HCT116 (cell line): ENCODE data around the gene MRPS12. TPM values are rescaled to one million over a fixed set of nuclear protein-coding genes. Genes with fewer than 3 reads are reported as not detected.

Source experiments
- ATAC-seq: fragments of 200-7000 bp; cut with Tn5 transposase; 2 replicates; pipeline ENCODE4 v1.9.1; 2020; ENCODE audit warnings: mild to moderate bottlenecking, moderate library complexity
- BruUV-seq: library from RNA; stranded (reverse); fragments of 400-500 nt; replicated peaks from 2 replicates; lab custom pipeline; 2021; lab: Mats Ljungman, UMichigan
- CTCF ChIA-PET: fragments of 300-600 bp; sonication (Branson Sonifier 250); formaldehyde crosslinking; loops from one replicate; lab custom pipeline; 2021; ENCODE audit warnings: antibody characterized with exemption; lab: Charles Lee
- POLR2A ChIA-PET: fragments of 300-600, 350-600 bp; sonication (Branson Sonifier 250); formaldehyde crosslinking; loops from one replicate; lab custom pipeline; 2021; ENCODE audit warnings: antibody characterized with exemption; lab: Charles Lee
- RAD21 ChIA-PET, 2 experiments: fragments of 300-600 bp; sonication (Branson Sonifier 250); formaldehyde crosslinking; loops; one replicate each; lab custom pipeline; 2023; ENCODE audit warnings: low total read pairs in 2 of 2; ENCODE audit not compliant: uncharacterized antibody in 2 of 2, unreplicated experiment in 2 of 2, low non-redundant PET in 1 of 2; lab: Charles Lee
- DNase-seq: peaks from one replicate; pipeline ENCODE4 v3.0.0-alpha.2; 2010; ENCODE audit warnings: low read depth, low spot score
- H2AFZ ChIP-seq: fragments of 200-600 bp; shearing (Covaris generic), sonication (generic); 2 replicates; pipeline ENCODE4 v1.6.1; 2017; ENCODE audit warnings: low read depth, mixed run types, mixed read lengths, antibody characterized with exemption, low read length; ENCODE audit not compliant: poor library complexity, severe bottlenecking
- H3K27ac ChIP-seq: 2 replicates; pipeline ENCODE4 v1.5.1; 2012; ENCODE audit warnings: low read depth, low read length
- H3K27me3 ChIP-seq: fragments of 200-600 bp; sonication (generic); 2 replicates; pipeline ENCODE4 v1.6.1; 2016; ENCODE audit warnings: mixed run types, low read length, mixed read lengths; ENCODE audit not compliant: insufficient read depth
- H3K36me3 ChIP-seq, 2 experiments: fragments of 200-500 bp in 1 of 2; fragments of 200-600 bp in 1 of 2; sonication (Bioruptor generic) in 1 of 2; sonication (generic) in 1 of 2; 2 replicates each; pipeline versions ENCODE4 v1.5.1 to v1.6.1; 2014 to 2016; ENCODE audit warnings: low read length in 2 of 2, inconsistent platforms in 1 of 2, mixed read lengths in 1 of 2, mixed run types in 1 of 2; ENCODE audit not compliant: insufficient read depth in 2 of 2, control insufficient read depth in 1 of 2
- H3K4me1 ChIP-seq, 2 experiments: fragments of 200-600 bp in 1 of 2; sonication (generic) in 1 of 2; 2 replicates each; pipeline versions ENCODE4 v1.5.1 to v1.6.1; 2012 to 2017; ENCODE audit warnings: low read length in 2 of 2, inconsistent platforms in 1 of 2, mild to moderate bottlenecking in 1 of 2, mixed read lengths in 1 of 2, mixed run types in 1 of 2, moderate library complexity in 1 of 2; ENCODE audit not compliant: insufficient read depth in 2 of 2, control insufficient read depth in 1 of 2
- H3K4me2 ChIP-seq: fragments of 200-600 bp; sonication (generic); 2 replicates; pipeline ENCODE4 v1.6.1; 2017; ENCODE audit warnings: mixed run types, low read length, mixed read lengths
- H3K4me3 ChIP-seq, 2 experiments: fragments of 200-600 bp in 1 of 2; sonication (generic) in 1 of 2; replicated peaks in 1 of 2; 2 replicates each; pipeline ENCODE4 v1.5.1; 2011 to 2016; ENCODE audit warnings: low read length in 2 of 2, control low read depth in 1 of 2, low read depth in 1 of 2, mild to moderate bottlenecking in 1 of 2, mixed read lengths in 1 of 2, mixed run types in 1 of 2
- H3K79me2 ChIP-seq: fragments of 200-600 bp; sonication (generic); 2 replicates; pipeline ENCODE4 v1.6.1; 2017; ENCODE audit warnings: mild to moderate bottlenecking, mixed run types, low read length, moderate library complexity, mixed read lengths; ENCODE audit not compliant: insufficient read depth
- H3K9ac ChIP-seq: fragments of 200-600 bp; sonication (generic); 2 replicates; pipeline ENCODE4 v1.6.1; 2016; ENCODE audit warnings: low read length, mixed read lengths
- H3K9me2 ChIP-seq: fragments of 200-600 bp; sonication (generic), shearing (Covaris generic); 2 replicates; pipeline ENCODE4 v1.6.1; 2017; ENCODE audit warnings: mixed run types, mild to moderate bottlenecking, moderate library complexity; ENCODE audit not compliant: insufficient read depth
- H3K9me3 ChIP-seq, 2 experiments: fragments of 200-500 bp in 1 of 2; fragments of 200-600 bp in 1 of 2; sonication (Bioruptor generic) in 1 of 2; sonication (generic) in 1 of 2; 2 replicates each; pipeline ENCODE4 v1.6.1; 2014 to 2017; ENCODE audit warnings: low read length in 2 of 2, mixed read lengths in 2 of 2, inconsistent platforms in 1 of 2, low read depth in 1 of 2, mild to moderate bottlenecking in 1 of 2, mixed run types in 1 of 2, moderate library complexity in 1 of 2; ENCODE audit not compliant: control insufficient read depth in 1 of 2, insufficient read depth in 1 of 2
- H4K20me1 ChIP-seq: fragments of 200-600 bp; sonication (generic), shearing (Covaris generic); 2 replicates; pipeline ENCODE4 v1.6.1; 2017; ENCODE audit warnings: mixed run types, mild to moderate bottlenecking, moderate library complexity; ENCODE audit not compliant: insufficient read depth
- CBX3 ChIP-seq: IDR thresholded peaks from 2 replicates; pipeline ENCODE4 v1.6.1; 2012; ENCODE audit warnings: low read depth
- CEBPB ChIP-seq: IDR thresholded peaks from 2 replicates; pipeline ENCODE4 v1.6.1; 2012; ENCODE audit warnings: low read depth
- CTCF ChIP-seq, 3 experiments: fragments of 200-600 bp in 1 of 3; sonication (generic) in 1 of 3; IDR thresholded peaks in 2 of 3; conservative IDR thresholded peaks in 1 of 3; 2 replicates each; pipeline ENCODE4 v1.5.1; 2012 to 2017; ENCODE audit warnings: low read depth in 2 of 3, low read length in 2 of 3, antibody characterized with exemption in 1 of 3, borderline replicate concordance in 1 of 3, control low read depth in 1 of 3, mild to moderate bottlenecking in 1 of 3, mixed read lengths in 1 of 3, mixed run types in 1 of 3, moderate library complexity in 1 of 3; ENCODE audit not compliant: insufficient read depth in 1 of 3
- ELF1 ChIP-seq: IDR thresholded peaks from 2 replicates; pipeline ENCODE4 v1.6.1; 2012; ENCODE audit warnings: low read depth, borderline replicate concordance
- EZH2 ChIP-seq: fragments of 200-600 bp; sonication (generic); IDR thresholded peaks from 2 replicates; pipeline ENCODE4 v1.6.1; 2017; ENCODE audit warnings: antibody characterized with exemption, mixed run types
- EZH2phosphoT487 ChIP-seq: fragments of 200-600 bp; IDR thresholded peaks from 2 replicates; pipeline ENCODE4 v1.6.1; 2018; ENCODE audit warnings: antibody characterized with exemption, borderline replicate concordance
- MAX ChIP-seq: IDR thresholded peaks from 2 replicates; pipeline ENCODE4 v1.6.1; 2012
- POLR2A ChIP-seq: IDR thresholded peaks from 2 replicates; pipeline ENCODE4 v1.7.0; 2011; ENCODE audit warnings: borderline replicate concordance; ENCODE audit not compliant: insufficient read depth, insufficient read length; ENCODE audit errors: extremely low read depth
- POLR2AphosphoS5 ChIP-seq: IDR thresholded peaks from 2 replicates; pipeline ENCODE4 v1.6.1; 2011; ENCODE audit warnings: mild to moderate bottlenecking, low read depth, low read length, moderate library complexity
- RAD21 ChIP-seq: IDR thresholded peaks from 2 replicates; pipeline ENCODE4 v1.6.1; 2012; ENCODE audit warnings: low read depth, mild to moderate bottlenecking
- REST ChIP-seq: IDR thresholded peaks from 2 replicates; pipeline ENCODE4 v1.6.1; 2012; ENCODE audit warnings: low read depth
- TCF7L2 ChIP-seq: IDR thresholded peaks from 2 replicates; pipeline ENCODE4 v1.7.0; 2011; ENCODE audit warnings: borderline replicate concordance, inconsistent platforms; ENCODE audit not compliant: insufficient read depth, insufficient read length; ENCODE audit errors: extremely low read depth
- YY1 ChIP-seq: IDR thresholded peaks from 2 replicates; pipeline ENCODE4 v1.6.1; 2011; ENCODE audit warnings: low read length, low read depth, moderate library complexity, mild to moderate bottlenecking; ENCODE audit not compliant: insufficient replicate concordance; ENCODE audit errors: extremely low read depth
- ZBTB33 ChIP-seq: IDR thresholded peaks from 2 replicates; pipeline ENCODE4 v1.6.1; 2011; ENCODE audit warnings: mild to moderate bottlenecking, low read length, moderate library complexity; ENCODE audit not compliant: insufficient replicate concordance; ENCODE audit errors: extremely low read depth
- ZFX ChIP-seq: fragments of 450-650 bp; IDR thresholded peaks from 2 replicates; pipeline ENCODE4 v1.6.1; 2017
- ZNF274 ChIP-seq: fragments of 200-500 bp; sonication (Bioruptor generic); IDR thresholded peaks from 2 replicates; pipeline ENCODE4 v1.6.1; 2014; ENCODE audit warnings: mild to moderate bottlenecking, low read depth, low read length, inconsistent platforms
- intact Hi-C: fragments of 100-400 bp; cut with micrococcal nuclease; formaldehyde crosslinking; loops from 2 replicates; pipeline ENCODE4 v1.10.0; 2022
- total RNA-seq: library from RNA; stranded (reverse); gene quantifications from one replicate; pipeline ENCODE4 v1.2.1, GENCODE V29; 2021; ENCODE audit not compliant: unreplicated experiment

Gene MRPS12
- total RNA-seq, 1 experiment from 2014 or later: 97.7 TPM

- no TSS peak for BruUV-seq
- CTCF ChIA-PET: interaction anchor here (0.5 to 2.1 kb wide), 42 partner anchors 9 to 697 kb away, joined by 3 to 32 read pairs (median 4); partner anchors contain the start of genes ACTN4, FAM98C, GGN and NFKBIB
- H2AFZ ChIP-seq: peak within 1 kb of the TSS; percentile 67
- no peak for TF ChIP-seq EZH2
- no peak for TF ChIP-seq EZH2phosphoT487
- TF ChIP-seq CTCF (IDR thresholded peaks at IDR 0.05 in 2 of 3, conservative IDR thresholded peaks at IDR 0.05 in 1 of 3; ENCODE audit: borderline replicate concordance in 1 of 3, insufficient read depth in 1 of 3, low read depth in 2 of 3, low read length in 2 of 3): peak; percentile 98 to 99 (median 99)
- no peak for TF ChIP-seq ZFX
- peak; percentile 57; the same call in 1 of the 2 replicates for TF ChIP-seq MAX
- no peak for TF ChIP-seq CEBPB
- TF ChIP-seq YY1: peak; percentile 98
- TF ChIP-seq POLR2AphosphoS5: no peak; the same call in 1 of the 2 replicates
- TF ChIP-seq POLR2A: peak; percentile 70
- TF ChIP-seq TCF7L2: no peak
- TF ChIP-seq ZBTB33: no peak
- peak; percentile 47; the same call in 1 of the 2 replicates for TF ChIP-seq CBX3
- no peak for TF ChIP-seq REST
- TF ChIP-seq ZNF274: no peak
- peak; percentile 88 for TF ChIP-seq RAD21
- TF ChIP-seq ELF1: no peak
Measured at GRCh38 chr19:38929929-38930775, 592 bp upstream of the MRPS12 start, which contains the start of gene SARS2. TSS of gene SARS2 (minus strand) at chr19:38930763. CDS start at chr19:38930736, 27 bp downstream.

More at GRCh38 chr19:38929929-38930775, 592 bp upstream of the MRPS12 start, which contains the start of gene SARS2:
- Histone ChIP-seq H4K20me1 (no peaks in the 10 kb centered on the region), H3K36me3 (peaks cover 10 to 29% of the 10 kb centered on the region in 2 experiments), H3K79me2 (peaks cover 56% of the 10 kb centered on the region), H3K4me3 (peak within 1 kb of the TSS; percentile 98 to 100), H3K9me3 (peaks cover 0 to 9% of the 10 kb centered on the region in 2 experiments; a peak in 1 of 4 replicates), H3K27ac (peak within 1 kb of the TSS; percentile 82), H3K9ac (peak within 1 kb of the TSS; percentile 99), H3K9me2 (no peaks in the 10 kb centered on the region), H3K27me3 (no peaks in the 10 kb centered on the region), H3K4me1 (peaks cover 11 to 20% of the 10 kb centered on the region in 2 experiments; a peak in 3 of 4 replicates), H3K4me2 (peak within 1 kb of the TSS; percentile 95)
- RAD21 ChIA-PET: interaction anchor here in 1 of 2 experiments (0.7 kb wide), 1 partner anchor 193 kb away, joined by 3 read pairs; no protein-coding TSS in a partner anchor
- POLR2A ChIA-PET: interaction anchor here (0.7 to 2.0 kb wide), 12 partner anchors 10 to 527 kb away, joined by 3 to 10 read pairs (median 4); partner anchors contain the start of genes FAM98C, NFKBIB and SIRT2
- DNase-seq (peak; percentile 89), ATAC-seq (peak; percentile 73)
- intact Hi-C loops: loop anchor here (1.0 to 10.0 kb wide), 7 partner anchors 79 to 527 kb away; partner anchors contain the start of gene FAM98C
